HG03432 (cell line): ENCODE data around the gene CCNT1.
"Not testable (repeated sequence)": the region's sequence is repeated elsewhere in the genome, so short reads cannot be mapped to it uniquely, and the experiment has no call there.

Experiments
- ATAC-seq: cut with Tn5 transposase; IDR thresholded peaks from one replicate; pipeline ENCODE4 v1.9.1; 2021; ENCODE audit warnings: mild to moderate bottlenecking, moderate library complexity; ENCODE audit not compliant: unreplicated experiment

The CCNT1 gene

GRCh38 chr12:48716493-48717251 lies at the start of gene CCNT1:
TSS of gene CCNT1 (minus strand) at chr12:48716707. CDS start at chr12:48716675, 32 bp downstream.
- ATAC-seq, result peak; percentile 95

DNA sequence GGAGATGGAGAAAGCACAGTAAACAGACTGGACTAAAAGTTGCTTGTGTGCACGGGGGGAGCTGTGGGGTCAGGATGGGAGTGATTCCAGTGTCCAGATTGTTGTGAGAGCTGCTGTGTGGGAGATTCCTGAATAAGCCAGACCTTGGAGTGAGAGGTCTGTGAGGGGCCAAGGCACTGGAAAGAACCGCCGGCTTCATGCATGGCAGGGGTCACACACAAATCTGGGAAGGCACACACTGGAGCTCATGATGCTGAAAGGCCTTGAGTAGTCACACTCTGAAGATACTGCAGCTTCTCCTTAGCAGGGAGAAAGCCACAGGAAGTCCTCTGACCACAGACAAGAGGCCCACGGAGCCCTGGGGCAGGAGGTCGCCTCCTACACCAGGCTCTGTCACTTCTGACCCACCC lies 49.3 kb upstream of the CCNT1 start:
- ATAC-seq, result no peak

- ATAC-seq, result peak; percentile 54
Observed at GRCh38 chr12:48764521-48764920, 48.0 kb upstream of the CCNT1 start.

DNA sequence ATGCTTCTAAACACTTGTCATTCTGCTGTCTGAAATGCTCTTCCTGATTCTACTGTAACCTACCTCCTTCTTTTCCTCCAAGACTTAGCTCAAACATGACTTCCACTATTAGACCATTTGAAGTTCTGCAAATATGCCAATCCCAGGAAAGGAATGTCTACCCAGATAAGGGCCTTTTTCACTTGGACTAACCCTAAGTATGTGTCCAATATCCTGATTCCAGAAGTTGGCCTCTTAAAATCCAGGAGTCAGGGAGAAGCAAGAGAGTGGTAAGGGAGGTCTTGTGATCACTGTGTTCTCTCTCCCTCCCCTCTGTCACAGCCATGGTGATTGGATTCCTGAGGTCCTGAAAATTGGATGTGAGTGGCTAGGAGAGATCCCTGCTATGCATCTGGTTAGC lies 42.2 kb upstream of the CCNT1 start:
- ATAC-seq, result no peak

GRCh38 chr12:48758186-48758585 lies 41.7 kb upstream of the CCNT1 start:
- ATAC-seq, result no peak

- no peak for ATAC-seq
Observed at GRCh38 chr12:48750769-48751356, 34.4 kb upstream of the CCNT1 start.

DNA sequence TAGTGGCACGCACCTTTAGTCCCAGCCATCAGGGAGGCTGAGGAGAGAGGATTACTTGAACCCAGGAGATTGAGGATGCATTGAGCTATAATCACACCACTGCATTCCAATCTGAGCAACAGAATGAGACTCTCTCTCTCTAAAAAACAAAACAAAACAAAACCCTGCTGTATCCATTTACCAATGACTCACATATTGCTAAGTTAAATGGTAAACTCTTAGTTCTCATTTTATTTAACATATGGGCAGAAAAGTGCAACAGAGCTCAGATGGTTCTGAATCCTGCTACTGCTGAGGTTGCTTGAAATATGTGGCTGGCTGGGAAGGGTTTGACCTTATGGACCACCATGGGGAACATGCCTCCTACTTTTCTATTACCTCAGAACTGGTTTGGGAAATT lies 33.7 kb upstream of the CCNT1 start:
- ATAC-seq, result no peak

DNA sequence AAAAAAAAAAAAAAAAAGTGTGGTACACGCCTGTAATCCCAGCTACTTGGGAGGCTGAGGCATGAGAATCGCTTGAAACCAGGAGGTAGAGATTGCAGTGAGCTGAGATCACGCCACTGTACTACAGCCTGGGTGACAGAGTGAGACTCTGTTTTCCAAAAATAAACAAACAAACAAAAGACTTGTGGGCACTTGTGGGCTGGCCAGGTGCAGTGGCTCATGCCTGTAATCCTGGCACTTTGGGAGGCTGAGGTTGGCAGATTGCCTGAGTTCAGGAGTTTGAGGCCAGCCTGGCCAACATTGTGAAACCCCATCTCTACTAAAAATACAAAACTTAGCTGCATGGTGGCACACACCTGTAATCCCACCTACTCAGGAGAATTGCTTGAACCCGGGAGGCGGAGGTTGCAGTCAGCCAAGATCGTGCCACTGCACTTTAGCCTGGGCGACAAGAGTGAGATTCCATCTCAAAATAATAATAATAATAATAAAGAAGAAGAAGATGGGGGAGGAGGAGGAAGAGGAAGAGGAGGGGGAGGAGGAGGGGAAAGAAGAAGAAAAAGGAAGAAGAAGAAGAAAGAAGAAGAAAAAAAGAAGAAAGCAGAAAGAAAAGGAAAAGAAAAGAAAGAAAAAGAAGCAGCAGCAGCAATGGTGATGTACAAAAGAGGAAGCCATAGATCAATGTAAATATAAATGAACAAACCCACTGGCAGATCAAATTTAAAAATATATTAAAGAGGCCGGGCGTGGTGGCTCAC lies 27.9 kb upstream of the CCNT1 start:
- ATAC-seq, result no peak

GRCh38 chr12:48739618-48740269 lies 23.2 kb upstream of the CCNT1 start:
- no peak for ATAC-seq

GRCh38 chr12:48736456-48736855 lies 19.9 kb upstream of the CCNT1 start:
- no peak for ATAC-seq

DNA sequence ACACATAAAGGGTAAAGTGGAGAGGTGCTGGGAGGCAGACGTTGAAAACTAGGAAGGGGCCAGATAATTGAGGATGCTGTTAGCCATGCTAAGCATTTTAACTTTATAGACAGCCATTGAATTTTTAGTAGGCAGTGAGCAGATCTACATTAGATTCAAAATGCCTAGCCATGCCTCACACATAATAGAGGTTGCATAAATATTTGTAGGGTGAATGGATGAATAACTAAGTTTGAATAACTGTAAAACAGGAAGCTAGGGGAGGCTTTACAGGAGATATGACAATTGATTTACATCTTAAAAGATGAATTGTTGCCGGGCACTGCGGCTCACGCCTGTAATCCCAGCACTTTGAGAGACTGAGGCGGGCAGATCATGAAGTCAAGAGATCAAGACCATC lies 12.3 kb upstream of the CCNT1 start:
- ATAC-seq, result no peak

- ATAC-seq, result not testable (repeated sequence)
Observed at GRCh38 chr12:48720737-48721136, 4.2 kb upstream of the CCNT1 start.

- ATAC-seq, result not testable (repeated sequence)
Observed at GRCh38 chr12:48720171-48720570, 3.7 kb upstream of the CCNT1 start.

DNA sequence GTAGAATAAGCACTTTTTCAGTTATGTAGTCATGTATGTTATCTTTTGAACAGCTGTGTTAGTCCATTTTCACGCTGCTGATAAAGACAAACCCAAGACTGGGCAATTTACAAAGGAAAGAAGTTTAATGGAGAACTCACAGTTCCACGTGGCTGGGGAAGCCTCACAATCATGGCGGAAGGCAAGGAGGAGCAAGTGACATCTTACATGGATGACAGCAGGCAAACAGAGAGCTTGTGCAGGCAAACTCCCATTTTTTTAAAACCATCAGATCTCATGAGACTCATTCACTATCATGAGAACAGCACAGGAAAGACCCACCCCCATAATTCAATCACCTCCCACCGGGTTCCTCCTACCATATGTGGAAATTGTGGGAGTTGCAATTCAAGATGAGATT lies 2.5 kb upstream of the CCNT1 start:
- ATAC-seq, result not testable (repeated sequence)

GRCh38 chr12:48717252-48717695 lies 767 bp upstream of the CCNT1 start:
- ATAC-seq, result peak; percentile 0

DNA sequence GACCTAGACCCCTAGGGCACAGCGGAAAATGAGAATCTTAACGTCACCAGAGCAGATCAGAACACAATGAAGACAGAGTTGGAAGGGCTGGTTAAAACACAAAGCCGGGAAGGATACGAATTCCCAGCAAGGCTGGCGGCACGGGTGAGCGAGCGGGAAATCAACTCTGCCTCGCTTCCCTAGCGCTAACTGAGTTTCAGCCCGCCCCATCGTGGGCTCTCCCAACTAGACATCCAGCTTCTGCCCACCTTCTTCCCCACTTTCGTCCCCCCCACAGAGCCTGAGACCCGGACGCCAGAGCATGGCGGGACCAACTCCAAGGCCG lies 377 bp downstream of the CCNT1 start:
- no peak for ATAC-seq

DNA sequence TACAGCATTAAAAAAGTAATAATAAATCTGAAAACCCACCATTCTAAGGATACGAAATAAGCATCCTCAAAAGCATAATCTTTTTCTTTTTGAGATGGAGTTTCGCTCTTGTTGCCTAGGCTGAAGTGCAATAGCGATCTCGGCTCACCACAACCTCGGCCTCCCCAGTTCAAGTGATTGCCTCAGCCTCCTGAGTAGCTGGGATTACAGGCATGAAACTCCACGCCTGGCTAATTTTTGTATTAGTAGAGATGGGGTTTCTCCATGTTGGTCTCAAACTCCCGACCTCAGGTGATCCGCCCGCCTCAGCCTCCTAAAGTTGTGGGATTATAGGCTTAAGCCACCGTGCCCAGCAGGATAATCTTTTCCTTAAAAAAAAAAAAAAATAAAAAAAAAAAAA lies 4.3 kb downstream of the CCNT1 start:
- ATAC-seq, result no peak

GRCh38 chr12:48698822-48699221 lies 17.7 kb downstream of the CCNT1 start:
- not testable (repeated sequence) for ATAC-seq

DNA sequence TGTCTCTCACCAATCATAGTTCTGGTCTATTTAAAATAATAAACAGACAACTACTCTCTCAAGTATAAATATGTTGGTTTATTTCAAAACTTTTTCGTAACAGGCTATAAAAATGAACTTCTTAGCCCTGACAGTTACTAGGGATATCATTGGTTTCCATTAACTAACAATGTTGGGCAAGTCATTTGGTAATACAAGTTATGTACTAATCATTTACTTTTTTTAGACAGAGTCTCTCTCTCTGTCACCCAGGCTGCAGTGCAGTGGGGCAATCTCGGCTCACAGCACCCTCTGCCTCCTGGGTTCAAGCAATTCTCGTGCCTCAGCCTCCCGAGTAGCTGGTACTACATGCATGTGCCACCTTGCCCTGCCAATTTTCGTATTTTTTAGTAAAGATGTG lies 19.9 kb downstream of the CCNT1 start:
- ATAC-seq, result no peak

DNA sequence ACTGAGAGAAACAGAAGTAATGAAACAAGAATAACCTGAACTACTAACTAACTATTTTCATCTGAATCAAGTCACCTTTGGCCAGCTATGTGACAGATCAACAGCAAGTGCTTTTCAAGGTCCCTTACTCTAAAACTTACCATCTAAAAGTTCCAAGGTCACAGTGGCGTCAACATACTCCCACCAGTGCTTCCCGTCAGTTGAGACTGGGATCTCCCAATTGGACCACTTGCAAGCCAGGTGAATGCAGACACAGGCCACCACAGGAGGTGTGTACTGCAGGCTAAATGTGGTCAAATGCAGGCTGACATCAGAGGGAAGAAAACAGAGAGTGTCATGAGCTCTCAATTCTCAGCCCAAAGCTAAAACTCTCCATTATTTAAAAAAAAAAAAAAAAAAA lies 20.6 kb downstream of the CCNT1 start:
- no peak for ATAC-seq

DNA sequence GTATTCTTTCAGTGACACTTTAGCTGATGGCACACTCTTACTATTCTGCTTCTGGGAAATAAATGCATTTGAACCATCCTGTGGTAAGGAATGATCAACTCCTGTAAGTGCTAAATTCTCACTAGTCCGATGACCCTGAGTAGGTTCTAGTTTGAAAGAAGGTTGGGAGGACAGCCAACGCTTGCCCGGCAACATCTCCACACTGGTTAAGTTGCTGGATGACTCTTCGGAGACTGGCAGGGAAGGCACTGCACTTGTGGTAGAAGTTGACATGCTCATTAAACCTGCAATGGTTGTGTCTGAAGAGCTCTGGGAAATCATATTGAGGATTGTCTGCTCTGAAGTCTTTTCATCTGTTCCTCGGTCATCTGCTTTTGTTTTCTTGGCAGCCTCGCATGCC lies 22.5 kb downstream of the CCNT1 start:
- no peak for ATAC-seq
